ENCODE data around the gene GLOD4.
"Not testable (repeated sequence)": the region's sequence is repeated elsewhere in the genome, so short reads cannot be mapped to it uniquely, and the experiment has no call there.

DNA sequence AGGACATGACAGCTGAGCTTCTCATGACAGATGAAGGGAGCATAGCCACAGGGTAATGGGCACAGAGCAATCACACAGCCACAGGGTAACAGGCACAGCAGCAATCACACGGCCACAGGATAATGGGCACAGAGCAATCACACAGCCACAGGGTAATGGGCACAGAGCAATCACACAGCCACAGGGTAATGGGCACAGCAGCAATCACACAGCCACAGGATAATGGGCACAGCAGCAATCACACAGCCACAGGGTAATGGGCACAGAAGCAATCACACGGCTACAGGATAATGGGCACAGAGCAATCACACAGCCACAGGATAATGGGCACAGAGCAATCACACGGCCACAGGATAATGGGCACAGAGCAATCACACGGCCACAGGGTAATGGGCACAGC lies 33.5 kb downstream of the GLOD4 start:
- TF ChIP-seq CTCF, POLR2A, POLR2AphosphoS5, EP300 (IDR thresholded peaks at IDR 0.05): not testable (repeated sequence)
